ENCODE measurements around the gene SS18. TPM values are rescaled to one million over a fixed set of nuclear protein-coding genes. Genes with fewer than 3 reads are reported as not detected.

Gene SS18
- total and polyA plus RNA-seq, 2 of the 13 experiments (the other 11 are each of a cell fraction or from before 2014, with no cell fraction given): 49.2 to 82.7 TPM

DNA sequence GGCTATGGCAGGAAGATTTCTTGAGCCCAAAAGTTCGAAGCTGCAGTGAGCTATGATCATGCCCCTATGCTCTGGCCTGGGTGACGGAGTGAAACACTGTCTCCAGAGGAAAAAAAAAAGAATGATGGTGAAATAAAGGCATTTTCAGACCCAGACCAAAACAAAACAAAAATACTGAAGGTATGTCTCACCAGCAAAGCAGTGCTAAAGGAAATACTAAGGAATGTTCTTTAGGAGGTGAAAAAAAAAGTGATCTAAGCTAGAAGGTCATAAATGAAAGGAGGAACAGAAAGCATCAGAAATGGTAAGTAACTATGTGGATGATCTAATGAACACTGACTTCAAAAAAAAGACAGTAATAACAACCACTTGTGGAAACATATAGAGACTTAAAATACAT lies 18.7 kb downstream of the SS18 start (continued):
- no peak for TF ChIP-seq ZHX1 (CRISPR knock-in tag; IDR thresholded peaks at IDR 0.05; ENCODE audit: low read depth)
- TF ChIP-seq, protein P1, sequence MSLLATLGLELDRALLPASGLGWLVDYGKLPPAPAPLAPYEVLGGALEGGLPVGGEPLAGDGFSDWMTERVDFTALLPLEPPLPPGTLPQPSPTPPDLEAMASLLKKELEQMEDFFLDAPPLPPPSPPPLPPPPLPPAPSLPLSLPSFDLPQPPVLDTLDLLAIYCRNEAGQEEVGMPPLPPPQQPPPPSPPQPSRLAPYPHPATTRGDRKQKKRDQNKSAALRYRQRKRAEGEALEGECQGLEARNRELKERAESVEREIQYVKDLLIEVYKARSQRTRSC (CRISPR knock-in tag; IDR thresholded peaks at IDR 0.05; ENCODE audit: low read depth): no peak
- TF ChIP-seq, protein P2, sequence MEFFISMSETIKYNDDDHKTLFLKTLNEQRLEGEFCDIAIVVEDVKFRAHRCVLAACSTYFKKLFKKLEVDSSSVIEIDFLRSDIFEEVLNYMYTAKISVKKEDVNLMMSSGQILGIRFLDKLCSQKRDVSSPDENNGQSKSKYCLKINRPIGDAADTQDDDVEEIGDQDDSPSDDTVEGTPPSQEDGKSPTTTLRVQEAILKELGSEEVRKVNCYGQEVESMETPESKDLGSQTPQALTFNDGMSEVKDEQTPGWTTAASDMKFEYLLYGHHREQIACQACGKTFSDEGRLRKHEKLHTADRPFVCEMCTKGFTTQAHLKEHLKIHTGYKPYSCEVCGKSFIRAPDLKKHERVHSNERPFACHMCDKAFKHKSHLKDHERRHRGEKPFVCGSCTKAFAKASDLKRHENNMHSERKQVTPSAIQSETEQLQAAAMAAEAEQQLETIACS (CRISPR knock-in tag; IDR thresholded peaks at IDR 0.05): no peak
- no peak for TF ChIP-seq ZNF562 (CRISPR knock-in tag; IDR thresholded peaks at IDR 0.05; ENCODE audit: borderline replicate concordance)
- TF ChIP-seq KAT8 (CRISPR knock-in tag; IDR thresholded peaks at IDR 0.05): no peak
- TF ChIP-seq, protein P3, sequence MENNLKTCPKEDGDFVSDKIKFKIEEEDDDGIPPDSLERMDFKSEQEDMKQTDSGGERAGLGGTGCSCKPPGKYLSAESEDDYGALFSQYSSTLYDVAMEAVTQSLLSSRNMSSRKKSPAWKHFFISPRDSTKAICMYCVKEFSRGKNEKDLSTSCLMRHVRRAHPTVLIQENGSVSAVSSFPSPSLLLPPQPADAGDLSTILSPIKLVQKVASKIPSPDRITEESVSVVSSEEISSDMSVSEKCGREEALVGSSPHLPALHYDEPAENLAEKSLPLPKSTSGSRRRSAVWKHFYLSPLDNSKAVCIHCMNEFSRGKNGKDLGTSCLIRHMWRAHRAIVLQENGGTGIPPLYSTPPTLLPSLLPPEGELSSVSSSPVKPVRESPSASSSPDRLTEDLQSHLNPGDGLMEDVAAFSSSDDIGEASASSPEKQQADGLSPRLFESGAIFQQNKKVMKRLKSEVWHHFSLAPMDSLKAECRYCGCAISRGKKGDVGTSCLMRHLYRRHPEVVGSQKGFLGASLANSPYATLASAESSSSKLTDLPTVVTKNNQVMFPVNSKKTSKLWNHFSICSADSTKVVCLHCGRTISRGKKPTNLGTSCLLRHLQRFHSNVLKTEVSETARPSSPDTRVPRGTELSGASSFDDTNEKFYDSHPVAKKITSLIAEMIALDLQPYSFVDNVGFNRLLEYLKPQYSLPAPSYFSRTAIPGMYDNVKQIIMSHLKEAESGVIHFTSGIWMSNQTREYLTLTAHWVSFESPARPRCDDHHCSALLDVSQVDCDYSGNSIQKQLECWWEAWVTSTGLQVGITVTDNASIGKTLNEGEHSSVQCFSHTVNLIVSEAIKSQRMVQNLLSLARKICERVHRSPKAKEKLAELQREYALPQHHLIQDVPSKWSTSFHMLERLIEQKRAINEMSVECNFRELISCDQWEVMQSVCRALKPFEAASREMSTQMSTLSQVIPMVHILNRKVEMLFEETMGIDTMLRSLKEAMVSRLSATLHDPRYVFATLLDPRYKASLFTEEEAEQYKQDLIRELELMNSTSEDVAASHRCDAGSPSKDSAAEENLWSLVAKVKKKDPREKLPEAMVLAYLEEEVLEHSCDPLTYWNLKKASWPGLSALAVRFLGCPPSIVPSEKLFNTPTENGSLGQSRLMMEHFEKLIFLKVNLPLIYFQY (CRISPR knock-in tag; IDR thresholded peaks at IDR 0.05; ENCODE audit: borderline replicate concordance): no peak
- TF ChIP-seq, protein P4, sequence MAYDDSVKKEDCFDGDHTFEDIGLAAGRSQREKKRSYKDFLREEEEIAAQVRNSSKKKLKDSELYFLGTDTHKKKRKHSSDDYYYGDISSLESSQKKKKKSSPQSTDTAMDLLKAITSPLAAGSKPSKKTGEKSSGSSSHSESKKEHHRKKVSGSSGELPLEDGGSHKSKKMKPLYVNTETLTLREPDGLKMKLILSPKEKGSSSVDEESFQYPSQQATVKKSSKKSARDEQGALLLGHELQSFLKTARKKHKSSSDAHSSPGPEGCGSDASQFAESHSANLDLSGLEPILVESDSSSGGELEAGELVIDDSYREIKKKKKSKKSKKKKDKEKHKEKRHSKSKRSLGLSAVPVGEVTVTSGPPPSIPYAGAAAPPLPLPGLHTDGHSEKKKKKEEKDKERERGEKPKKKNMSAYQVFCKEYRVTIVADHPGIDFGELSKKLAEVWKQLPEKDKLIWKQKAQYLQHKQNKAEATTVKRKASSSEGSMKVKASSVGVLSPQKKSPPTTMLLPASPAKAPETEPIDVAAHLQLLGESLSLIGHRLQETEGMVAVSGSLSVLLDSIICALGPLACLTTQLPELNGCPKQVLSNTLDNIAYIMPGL (CRISPR knock-in tag; IDR thresholded peaks at IDR 0.05; ENCODE audit: borderline replicate concordance in 1 of 2, low read depth in 1 of 2): no peak
- TF ChIP-seq ZSCAN29 (CRISPR knock-in tag; conservative IDR thresholded peaks at IDR 0.05): no peak
- no peak for TF ChIP-seq ARID4A (CRISPR knock-in tag; IDR thresholded peaks at IDR 0.05; ENCODE audit: borderline replicate concordance)

All from HepG2 (cell line).